ENCODE measurements around the gene LUC7L2.
A peak's percentile ranks its signal among the peaks of the same experiment; 100 is the strongest.
"Not testable (repeated sequence)": the region's sequence is repeated elsewhere in the genome, so short reads cannot be mapped to it uniquely, and the experiment has no call there.

The LUC7L2 gene

DNA sequence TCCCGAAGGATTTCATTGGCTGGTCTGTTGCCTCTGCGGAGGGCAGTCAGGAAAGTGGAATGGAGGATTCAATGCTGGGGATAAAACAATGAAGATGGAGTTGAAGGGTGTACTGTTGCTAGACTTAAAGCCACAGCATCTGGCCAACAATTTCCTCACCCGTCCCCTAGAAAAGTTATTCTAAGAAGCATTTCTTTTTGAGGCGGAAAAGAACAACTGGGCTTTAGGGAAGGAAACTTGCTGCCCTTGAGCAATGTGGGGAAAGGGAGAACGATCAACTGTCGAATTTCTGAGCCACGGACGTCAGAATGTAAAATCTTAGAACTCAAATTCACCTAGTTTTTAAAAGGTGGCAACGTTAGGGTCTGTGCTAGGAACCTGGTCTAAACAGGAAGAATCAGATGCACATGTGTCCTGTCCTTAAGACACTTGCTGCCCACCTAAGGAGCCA lies 17.9 kb upstream of the LUC7L2 start:
- no peaks in the 10 kb centered on the region for H3K9me3 ChIP-seq (ENCODE audit: low read depth, low read length)
- DNase-seq (ENCODE audit: low read depth, low spot score), result no peak
- no peak for TF ChIP-seq EZH2 (IDR thresholded peaks at IDR 0.05)
- peak overlapping the region; percentile 97 for H3K9ac ChIP-seq (ENCODE audit: insufficient read length)
- H3K27ac ChIP-seq, result peak overlapping the region; percentile 99
- 0 out of 2 replicates have a peak, but pooled peaks cover 4% of the 10 kb centered on the region for H3K36me3 ChIP-seq (ENCODE audit: insufficient read depth, low read length)
- H3K4me3 ChIP-seq, result peak overlapping the region; percentile 86

DNA sequence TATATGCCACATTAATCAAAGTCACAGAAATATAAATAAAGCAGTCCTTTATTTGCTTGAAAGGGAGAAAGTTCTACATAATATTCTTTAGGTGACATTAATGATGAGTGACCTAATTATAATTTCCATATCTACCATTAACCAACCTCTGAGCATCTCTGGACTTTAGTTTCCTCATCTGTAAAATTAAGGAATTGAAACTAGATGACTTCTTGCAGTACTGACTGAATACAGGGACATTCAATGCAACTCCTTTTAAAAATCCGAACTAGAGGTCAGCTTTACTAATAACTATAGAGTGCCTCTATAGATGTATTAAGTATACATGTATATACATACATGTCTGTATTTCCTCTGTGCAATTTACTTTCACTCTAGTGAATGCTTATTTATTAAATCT lies 14.7 kb upstream of the LUC7L2 start:
- no peak for TF ChIP-seq EZH2 (IDR thresholded peaks at IDR 0.05)
- Histone ChIP-seq H3K4me3 (no peak overlapping the region), H3K36me3 (ENCODE audit: insufficient read depth, low read length) (0 out of 2 replicates have a peak, but pooled peaks cover 5% of the 10 kb centered on the region), H3K9me3 (ENCODE audit: low read depth, low read length) (no peaks in the 10 kb centered on the region), H3K27ac (no peak overlapping the region), H3K9ac (ENCODE audit: insufficient read length) (no peak overlapping the region)
- DNase-seq (ENCODE audit: low read depth, low spot score), result no peak

DNA sequence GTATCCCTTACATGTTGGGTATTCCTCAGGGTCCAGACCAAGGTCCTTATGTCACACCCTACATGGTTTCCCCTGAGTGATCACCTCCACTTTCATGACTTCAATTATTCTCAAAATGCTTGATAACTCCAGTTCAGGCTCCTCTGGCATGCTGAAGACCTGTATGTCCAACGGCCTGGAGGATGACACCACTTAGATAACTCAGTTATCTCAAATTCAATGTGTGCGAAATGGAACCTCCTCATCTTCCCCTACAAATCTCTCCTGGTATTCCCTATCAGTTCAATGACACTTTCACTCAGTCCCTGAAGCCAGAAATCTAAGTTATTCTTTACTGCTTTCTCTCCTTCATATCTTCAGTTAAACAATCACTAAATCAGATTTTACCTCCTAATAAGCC lies 8.7 kb upstream of the LUC7L2 start:
- Histone ChIP-seq H3K27ac (no peak overlapping the region), H3K4me3 (no peak overlapping the region), H3K9ac (ENCODE audit: insufficient read length) (no peak overlapping the region), H3K9me3 (ENCODE audit: low read depth, low read length) (no peaks in the 10 kb centered on the region), H3K36me3 (ENCODE audit: insufficient read depth, low read length) (0 out of 2 replicates have a peak, but pooled peaks cover 5% of the 10 kb centered on the region)
- TF ChIP-seq POLR2AphosphoS5 (IDR thresholded peaks at IDR 0.05; ENCODE audit: borderline replicate concordance, low read depth, low read length), result no peak
- no peak for TF ChIP-seq EZH2 (IDR thresholded peaks at IDR 0.05)
- TF ChIP-seq FOXP2 (optimal IDR thresholded peaks at IDR 0.05; ENCODE audit: control extremely low read depth, extremely low read length, insufficient read depth), result no peak
- no peak for DNase-seq (ENCODE audit: low read depth, low spot score)

DNA sequence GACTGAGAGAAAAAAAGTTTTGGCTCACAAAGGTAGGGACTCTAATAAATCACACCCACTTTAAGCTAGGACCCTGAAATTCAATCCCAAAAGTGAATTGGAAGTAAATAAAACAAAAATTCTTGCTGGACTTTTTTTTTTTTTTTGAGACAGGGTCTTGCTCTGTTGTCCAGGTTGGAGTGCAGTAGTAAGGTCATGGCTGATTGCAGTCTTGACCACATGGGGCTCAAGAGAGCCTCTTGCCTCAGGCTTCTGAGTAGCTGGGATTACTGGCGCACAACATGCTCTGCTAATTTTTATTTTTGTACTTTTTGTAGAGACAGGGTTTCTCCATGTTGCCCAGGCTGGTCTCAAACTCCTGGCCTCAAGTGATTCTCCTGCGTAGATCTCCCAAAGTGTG lies 5.0 kb upstream of the LUC7L2 start:
- DNase-seq (ENCODE audit: low read depth, low spot score), result no peak
- Histone ChIP-seq H3K27ac (no peak overlapping the region), H3K4me3 (no peak overlapping the region), H3K36me3 (ENCODE audit: insufficient read depth, low read length) (no peaks in the 10 kb centered on the region), H3K9ac (ENCODE audit: insufficient read length) (no peak overlapping the region), H3K9me3 (ENCODE audit: low read depth, low read length) (no peaks in the 10 kb centered on the region)
- TF ChIP-seq POLR2AphosphoS5 (IDR thresholded peaks at IDR 0.05; ENCODE audit: borderline replicate concordance, low read depth, low read length) (no peak), FOXP2 (optimal IDR thresholded peaks at IDR 0.05; ENCODE audit: control extremely low read depth, extremely low read length, insufficient read depth) (no peak), EZH2 (IDR thresholded peaks at IDR 0.05) (no peak)

DNA sequence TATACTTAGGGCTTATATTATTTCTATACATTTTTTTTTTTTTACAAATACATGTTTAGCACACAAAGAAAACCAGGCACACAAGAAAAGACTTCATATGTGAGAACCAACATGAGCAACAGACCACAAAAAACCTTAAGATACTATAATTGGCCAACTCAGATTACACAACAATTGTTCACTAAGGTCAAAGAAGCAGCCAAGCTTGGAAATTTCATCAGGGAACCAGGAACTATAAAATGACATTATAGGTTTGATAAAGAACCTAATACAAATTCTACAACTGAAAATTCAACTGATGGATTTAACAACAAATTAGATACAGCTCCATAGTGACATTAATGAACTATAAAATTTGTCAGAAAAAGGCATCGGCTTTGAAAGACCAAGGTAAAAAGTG lies 4.4 kb upstream of the LUC7L2 start:
- H3K9ac ChIP-seq (ENCODE audit: insufficient read length), result no peak overlapping the region
- TF ChIP-seq POLR2AphosphoS5 (IDR thresholded peaks at IDR 0.05; ENCODE audit: borderline replicate concordance, low read depth, low read length) (no peak), FOXP2 (optimal IDR thresholded peaks at IDR 0.05; ENCODE audit: control extremely low read depth, extremely low read length, insufficient read depth) (no peak)
- no peaks in the 10 kb centered on the region for H3K36me3 ChIP-seq (ENCODE audit: insufficient read depth, low read length)
- H3K9me3 ChIP-seq (ENCODE audit: low read depth, low read length), result no peaks in the 10 kb centered on the region
- no peak for DNase-seq (ENCODE audit: low read depth, low spot score)
- H3K27ac ChIP-seq, result no peak overlapping the region
- no peak overlapping the region for H3K4me3 ChIP-seq

DNA sequence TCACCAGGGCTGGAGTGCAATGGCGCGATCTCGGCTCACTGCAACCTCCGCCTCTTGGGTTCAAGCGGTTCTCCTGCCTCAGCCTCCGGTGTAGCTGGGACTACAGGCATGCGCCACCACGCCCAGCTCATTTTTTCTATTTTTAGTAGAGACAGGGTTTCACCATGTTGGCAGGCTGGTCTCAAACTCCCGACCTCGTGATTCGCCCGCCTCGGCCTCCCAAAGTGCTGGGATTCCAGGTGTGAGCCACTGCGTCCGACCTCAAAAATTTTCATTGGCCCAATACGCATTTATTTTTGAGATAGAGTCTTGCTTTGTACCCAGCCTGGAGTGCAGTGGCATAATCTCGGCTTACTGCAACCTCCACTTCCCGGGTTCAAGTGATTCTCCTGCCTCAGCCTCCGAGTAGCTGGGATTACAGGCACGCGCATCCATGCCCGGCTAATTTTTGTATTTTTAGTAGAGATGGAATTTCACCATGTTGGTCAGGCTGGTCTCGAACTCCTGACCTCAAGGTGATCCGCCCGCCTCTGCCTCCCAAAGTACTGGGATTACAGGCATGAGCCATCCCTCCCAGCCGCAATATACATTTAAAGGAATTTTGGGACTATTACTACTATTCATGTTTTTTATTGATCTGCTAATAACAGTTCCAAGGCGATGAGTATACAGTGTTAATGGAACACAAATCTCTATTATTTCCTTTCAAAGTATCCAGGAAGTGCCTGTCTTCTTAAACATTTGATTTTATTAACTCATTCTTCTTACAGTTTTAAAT lies 1.8 kb upstream of the LUC7L2 start:
- H3K36me3 ChIP-seq (ENCODE audit: insufficient read depth, low read length), result peaks cover 11% of the 10 kb centered on the region
- not testable (repeated sequence) for H3K9ac ChIP-seq (ENCODE audit: insufficient read length); H3K27ac ChIP-seq; H3K4me3 ChIP-seq; H3K9me3 ChIP-seq (ENCODE audit: low read depth, low read length); DNase-seq (ENCODE audit: low read depth, low spot score)

DNA sequence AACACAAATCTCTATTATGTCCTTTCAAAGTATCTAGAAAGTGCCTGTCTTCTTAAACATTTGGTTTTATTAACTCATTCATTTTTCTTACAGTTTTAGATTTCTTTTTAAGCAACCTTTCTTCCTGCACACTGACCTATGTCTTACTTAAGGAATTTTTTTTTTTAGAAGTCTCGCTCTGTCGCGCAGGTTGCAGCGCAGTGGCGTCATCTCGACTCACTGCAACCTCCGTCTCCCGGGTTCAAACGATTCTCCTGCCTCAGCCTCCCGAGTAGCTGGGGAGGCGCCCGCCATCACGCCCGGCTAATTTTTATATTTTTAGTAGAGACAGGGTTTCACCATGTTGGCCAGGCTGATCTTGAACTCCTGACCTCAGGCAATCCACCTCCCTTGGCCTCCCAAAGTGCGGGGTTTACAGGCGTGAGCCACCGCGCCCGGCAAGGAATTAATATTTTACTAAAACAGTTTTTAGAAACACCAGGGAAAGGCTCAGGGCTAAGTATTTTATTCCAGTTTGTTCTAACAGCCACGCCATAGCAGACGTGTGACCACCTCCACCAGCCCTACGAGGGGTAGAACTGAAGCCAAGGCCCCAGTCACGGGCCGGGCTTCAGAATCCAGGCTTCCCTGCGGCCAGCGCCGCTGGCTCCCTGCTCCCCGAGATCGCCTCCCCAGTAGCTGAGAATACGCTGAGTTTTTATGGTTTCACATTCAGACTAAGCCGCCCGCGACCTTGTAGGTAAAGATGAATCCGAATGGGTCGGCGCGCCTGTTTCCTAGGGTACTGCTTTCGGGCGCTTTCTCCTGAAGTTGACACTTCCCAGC lies 941 bp upstream of the LUC7L2 start:
- TF ChIP-seq FOXP2 (optimal IDR thresholded peaks at IDR 0.05; ENCODE audit: control extremely low read depth, extremely low read length, insufficient read depth) (no peak), POLR2AphosphoS5 (IDR thresholded peaks at IDR 0.05; ENCODE audit: borderline replicate concordance, low read depth, low read length) (no peak), EZH2 (IDR thresholded peaks at IDR 0.05) (no peak)
- H3K9me3 ChIP-seq (ENCODE audit: low read depth, low read length), result no peaks in the 10 kb centered on the region
- H3K36me3 ChIP-seq (ENCODE audit: insufficient read depth, low read length), result peaks cover 14% of the 10 kb centered on the region
- no peak for DNase-seq (ENCODE audit: low read depth, low spot score)
- H3K9ac ChIP-seq (ENCODE audit: insufficient read length), result peak overlapping the region; percentile 96
- peak overlapping the region; percentile 96 for H3K27ac ChIP-seq
- H3K4me3 ChIP-seq, result peak overlapping the region; percentile 99

DNA sequence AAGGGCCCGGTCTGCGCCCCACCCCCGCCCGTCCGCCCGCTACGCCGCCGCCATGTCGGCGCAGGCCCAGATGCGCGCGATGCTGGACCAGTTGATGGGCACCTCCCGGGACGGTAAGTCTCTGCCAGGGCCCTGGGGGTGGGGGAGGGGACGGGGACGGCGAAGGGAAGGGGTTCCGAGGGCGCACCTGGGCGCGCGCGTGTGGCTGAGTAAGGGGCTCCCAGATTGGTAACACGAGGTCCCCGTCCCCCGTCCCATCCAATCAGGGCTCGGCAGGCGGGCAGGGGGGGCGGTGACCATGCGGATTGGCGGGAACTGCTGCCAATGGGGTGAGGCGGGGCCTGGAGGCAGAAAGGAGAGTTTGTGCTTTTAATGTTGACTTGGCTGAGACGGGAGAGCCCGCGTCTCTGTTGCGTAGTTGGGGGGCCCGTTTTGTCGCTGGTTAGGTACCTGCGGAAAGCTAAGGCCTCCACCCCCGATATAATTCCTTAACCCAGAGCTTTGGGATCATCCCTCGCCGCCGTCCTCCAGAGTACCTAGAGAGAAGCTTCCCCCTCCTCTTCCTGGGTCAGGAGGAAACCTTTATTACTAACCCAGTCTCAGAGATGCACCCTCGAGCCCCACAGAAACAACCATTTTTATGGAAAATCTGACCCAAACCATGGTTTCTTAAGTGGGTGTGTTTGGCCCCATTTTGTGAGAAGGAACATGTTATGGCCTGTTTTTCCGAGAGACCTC lies 685 bp downstream of the LUC7L2 start:
- H3K4me3 ChIP-seq, result peak overlapping the region; percentile 99
- peak; percentile 65 for DNase-seq (ENCODE audit: low read depth, low spot score)
- peak overlapping the region; percentile 96 for H3K27ac ChIP-seq
- H3K9ac ChIP-seq (ENCODE audit: insufficient read length), result peak overlapping the region; percentile 90
- no peaks in the 10 kb centered on the region for H3K9me3 ChIP-seq (ENCODE audit: low read depth, low read length)
- H3K36me3 ChIP-seq (ENCODE audit: insufficient read depth, low read length), result peaks cover 28% of the 10 kb centered on the region
- TF ChIP-seq EZH2 (IDR thresholded peaks at IDR 0.05) (no peak), POLR2AphosphoS5 (IDR thresholded peaks at IDR 0.05; ENCODE audit: borderline replicate concordance, low read depth, low read length) (0 out of 2 replicates have a peak, but pooled peaks have one; percentile 35), FOXP2 (optimal IDR thresholded peaks at IDR 0.05; ENCODE audit: control extremely low read depth, extremely low read length, insufficient read depth) (no peak)
